Brain microvascular endothelial cell (primary cell): Measurements from ENCODE around the gene SHISA5.

Experiments
- DNase-seq: peaks from one replicate; pipeline ENCODE4 v3.0.0-alpha.2; 2020
- H3K27ac ChIP-seq: fragments of 250-450 bp; sonication (Bioruptor Pico); 2 replicates; pipeline ENCODE4 v1.5.1; 2020; ENCODE audit warnings: mild to moderate bottlenecking, moderate library complexity
- H3K27me3 ChIP-seq: fragments of 250-450 bp; sonication (Bioruptor Pico); replicated peaks from 2 replicates; pipeline ENCODE4 v1.5.1; 2020; ENCODE audit warnings: mild to moderate bottlenecking
- H3K36me3 ChIP-seq: fragments of 250-450 bp; sonication (Bioruptor Pico); replicated peaks from 2 replicates; pipeline ENCODE4 v1.5.1; 2020; ENCODE audit warnings: mild to moderate bottlenecking
- H3K4me3 ChIP-seq: 2 replicates; pipeline ENCODE4 v1.5.1; 2011; ENCODE audit warnings: low read depth, mild to moderate bottlenecking, control low read depth, low read length, moderate library complexity
- CTCF ChIP-seq: IDR thresholded peaks from 2 replicates; pipeline ENCODE4 v1.5.1; 2011; ENCODE audit warnings: low read depth, mild to moderate bottlenecking, moderate library complexity, low read length, control low read depth, inconsistent platforms; ENCODE audit errors: missing control alignments
- in situ Hi-C: cut with HindIII; loops from 2 replicates; pipeline ENCODE4 v1.10.0; 2017; ENCODE audit warnings: low sequenced_read_pairs, low pct_ligation_motif_present

The SHISA5 gene

GRCh38 chr3:48428572-48429316 lies 75.2 kb downstream of the SHISA5 start:
- DNase-seq: no peak
- TF ChIP-seq CTCF: no peak
- in situ Hi-C loops: loop anchor here (25.0 kb wide), 1 partner anchor 166 kb away; no protein-coding TSS in a partner anchor
- H3K4me3 ChIP-seq: peak overlapping the region; percentile 65
- H3K27me3 ChIP-seq: no peaks in the 10 kb centered on the region
- no peak overlapping the region for H3K27ac ChIP-seq
- H3K36me3 ChIP-seq: peaks cover 2% of the 10 kb centered on the region

GRCh38 chr3:48428088-48428571 lies 75.8 kb downstream of the SHISA5 start:
- DNase-seq: no peak
- Histone ChIP-seq H3K27me3 (no peaks in the 10 kb centered on the region), H3K27ac (no peak overlapping the region), H3K4me3 (peak overlapping the region; percentile 65), H3K36me3 (peaks cover 3% of the 10 kb centered on the region)
- no peak for TF ChIP-seq CTCF
- in situ Hi-C loops: loop anchor here (25.0 kb wide), 1 partner anchor 166 kb away; no protein-coding TSS in a partner anchor

GRCh38 chr3:48427630-48427962 lies 76.4 kb downstream of the SHISA5 start:
- no peak for DNase-seq
- Histone ChIP-seq H3K36me3 (peaks cover 3% of the 10 kb centered on the region), H3K27me3 (no peaks in the 10 kb centered on the region), H3K4me3 (no peak overlapping the region), H3K27ac (no peak overlapping the region)
- no peak for TF ChIP-seq CTCF
- in situ Hi-C loops: loop anchor here (25.0 kb wide), 1 partner anchor 165 kb away; no protein-coding TSS in a partner anchor

- no peak for DNase-seq
- no peak for TF ChIP-seq CTCF
- Histone ChIP-seq H3K4me3 (peak overlapping the region; percentile 5), H3K27me3 (no peaks in the 10 kb centered on the region), H3K36me3 (peaks cover 2% of the 10 kb centered on the region), H3K27ac (no peak overlapping the region)
- in situ Hi-C loops: loop anchor here (25.0 kb wide), 1 partner anchor 165 kb away; no protein-coding TSS in a partner anchor
These were observed 76.9 kb downstream of the SHISA5 start for GRCh38 chr3:48426944-48427629.

- TF ChIP-seq CTCF: no peak
- no peak for DNase-seq
- in situ Hi-C loops: loop anchor here (25.0 kb wide), 1 partner anchor 164 kb away; no protein-coding TSS in a partner anchor
- Histone ChIP-seq H3K36me3 (peaks cover 2% of the 10 kb centered on the region), H3K4me3 (no peak overlapping the region), H3K27me3 (no peaks in the 10 kb centered on the region), H3K27ac (no peak overlapping the region)
These were observed 77.5 kb downstream of the SHISA5 start for GRCh38 chr3:48426401-48426909.
